ENCODE results near the gene SUN2.

Gene SUN2

DNA sequence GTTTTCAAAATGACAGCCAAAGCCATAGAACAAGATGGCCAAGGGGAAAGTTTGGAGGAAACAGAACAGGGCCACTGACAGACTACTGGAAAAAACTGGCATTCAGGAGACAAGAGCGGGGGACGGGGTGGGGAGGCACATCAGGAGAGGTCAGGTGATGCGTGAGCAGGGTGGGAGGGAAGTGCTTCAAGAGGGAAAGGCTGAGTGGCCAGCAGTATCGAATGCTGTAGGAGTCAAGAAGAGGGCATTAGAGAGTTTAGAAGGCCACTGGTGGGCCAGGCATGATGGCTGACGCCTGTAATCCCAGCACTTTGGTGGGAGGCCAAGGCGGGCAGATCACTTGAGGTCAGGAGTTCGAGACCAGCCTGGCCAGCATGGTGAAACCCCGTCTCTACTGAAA, 41.9 kb downstream of the SUN2 start:
- no peak for DNase-seq

DNA sequence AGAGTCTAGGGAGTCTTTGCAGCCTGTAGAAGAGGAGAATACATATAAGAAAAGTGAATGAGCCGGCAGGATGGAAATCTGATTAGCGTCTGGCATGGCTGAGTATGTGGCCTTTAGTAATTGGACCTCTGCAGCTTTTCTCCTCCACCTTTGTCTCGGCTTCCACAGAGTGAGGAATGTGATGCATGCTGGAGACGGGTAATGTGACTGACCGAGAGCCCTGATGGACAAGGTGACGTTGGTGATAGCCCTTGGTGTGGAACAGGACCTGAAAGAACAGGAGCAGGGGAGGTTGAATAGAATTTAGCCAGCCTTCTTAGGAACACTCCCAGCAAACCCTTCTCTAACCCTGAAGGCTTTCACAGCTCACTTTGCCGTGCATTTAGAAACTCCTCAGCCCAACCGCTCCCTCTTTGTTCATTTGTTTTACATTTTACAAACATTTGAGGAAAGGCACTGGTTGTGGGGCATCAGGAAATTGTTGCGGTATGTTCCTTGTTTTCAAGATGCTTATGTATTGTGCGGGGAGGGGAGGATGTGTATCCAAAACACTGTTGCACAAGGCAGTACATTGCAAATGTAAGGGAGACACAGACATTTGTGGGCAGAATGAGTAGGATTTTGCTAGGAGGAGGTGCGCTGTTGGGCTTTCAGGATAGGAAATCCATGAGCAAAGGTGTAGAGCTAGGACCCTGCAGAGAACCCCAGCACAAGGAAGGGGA, 43.2 kb downstream of the SUN2 start:
- no peak for DNase-seq

GRCh38 chr22:38710866-38711265, 44.9 kb downstream of the SUN2 start:
- DNase-seq = no peak

GRCh38 chr22:38710351-38710750, 45.4 kb downstream of the SUN2 start:
- no peak for DNase-seq

DNA sequence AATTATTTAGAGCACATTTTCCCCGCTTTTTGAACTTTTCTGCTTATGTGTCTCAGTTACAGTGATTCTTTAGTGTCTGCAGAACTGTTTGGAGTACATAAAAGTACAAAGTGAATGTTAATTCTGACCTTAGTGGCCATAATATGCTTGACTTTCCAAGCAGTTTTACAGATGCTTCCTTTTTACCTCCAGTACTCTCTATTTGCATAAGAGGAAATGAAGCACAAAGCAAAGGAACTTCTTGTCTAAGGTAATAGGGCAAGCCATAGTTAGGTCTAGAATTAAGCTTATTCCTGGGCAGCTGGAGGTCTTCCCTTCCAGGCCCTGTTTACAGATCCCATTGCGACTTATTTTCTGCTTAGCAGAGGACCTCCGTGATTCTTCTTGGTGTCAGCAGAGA, 46.5 kb downstream of the SUN2 start:
- DNase-seq = no peak

DNA sequence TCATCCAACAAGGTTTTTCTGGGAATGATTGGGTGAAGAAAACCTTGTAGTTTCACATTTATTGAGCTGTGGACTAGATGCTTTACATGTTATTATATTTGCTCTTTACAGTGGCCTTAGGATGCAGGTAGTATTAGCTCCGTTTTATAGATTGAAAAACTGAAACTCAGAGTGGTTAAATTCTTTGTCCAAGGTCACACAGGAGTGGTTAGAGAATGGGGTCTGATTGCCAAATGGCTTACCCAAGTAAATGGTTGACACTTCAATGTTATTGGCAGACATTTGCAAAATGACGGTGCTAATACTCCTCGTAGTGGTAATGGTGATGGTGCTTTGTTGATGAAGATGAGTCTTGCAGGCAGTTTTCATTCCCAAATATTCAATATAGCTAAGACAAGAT, 47.8 kb downstream of the SUN2 start:
- no peak for DNase-seq

DNA sequence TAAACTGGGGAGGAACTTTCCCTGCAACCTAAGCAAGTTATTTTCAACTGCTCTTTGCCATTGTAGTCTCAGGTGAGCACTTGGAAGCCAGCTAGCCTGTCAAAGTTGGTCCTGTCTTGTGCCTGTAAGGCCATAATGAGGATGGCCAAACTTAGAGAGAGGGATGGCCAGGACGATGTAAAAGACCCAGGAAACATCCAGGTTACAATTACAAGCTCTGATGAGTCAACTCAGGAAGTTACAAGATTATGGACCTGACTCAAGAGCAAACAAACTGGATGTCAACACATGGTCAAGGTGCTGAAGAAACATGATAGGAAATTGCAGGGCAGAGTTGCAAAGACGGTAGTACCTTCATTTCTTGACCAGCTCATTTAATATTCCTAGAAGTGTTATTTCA, 48.5 kb downstream of the SUN2 start:
- DNase-seq = no peak

DNA sequence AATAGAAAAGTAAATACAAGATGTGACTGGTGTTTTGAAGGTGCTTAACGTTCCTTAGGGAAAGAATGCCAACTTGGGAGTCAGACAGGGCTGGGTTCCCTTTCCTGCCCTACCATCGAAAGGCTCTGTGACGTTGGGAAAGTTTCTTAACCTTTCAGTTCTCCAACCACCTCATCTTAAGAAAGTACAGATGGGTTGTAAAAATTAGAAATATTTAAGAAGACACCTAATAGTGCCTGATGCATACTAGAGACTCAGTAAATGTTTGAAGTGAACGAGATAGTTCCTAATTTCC, 49.0 kb downstream of the SUN2 start:
- no peak for DNase-seq

GRCh38 chr22:38706101-38706900, 49.5 kb downstream of the SUN2 start:
- no peak for DNase-seq

- DNase-seq = peak; percentile 95
Observed at GRCh38 chr22:38705235-38706100, 50.3 kb downstream of the SUN2 start, which contains the start of gene GTPBP1. TSS of gene GTPBP1 (plus strand) at chr22:38705944. CDS start at chr22:38705956, 12 bp downstream.

GRCh38 chr22:38704654-38705234, 51.1 kb downstream of the SUN2 start:
- no peak for DNase-seq

- DNase-seq = no peak
Observed at GRCh38 chr22:38700789-38701628, 54.8 kb downstream of the SUN2 start, which contains the start of gene JOSD1. TSS of gene JOSD1 (minus strand) at chr22:38700943. CDS start at chr22:38699987, 956 bp downstream.

DNA sequence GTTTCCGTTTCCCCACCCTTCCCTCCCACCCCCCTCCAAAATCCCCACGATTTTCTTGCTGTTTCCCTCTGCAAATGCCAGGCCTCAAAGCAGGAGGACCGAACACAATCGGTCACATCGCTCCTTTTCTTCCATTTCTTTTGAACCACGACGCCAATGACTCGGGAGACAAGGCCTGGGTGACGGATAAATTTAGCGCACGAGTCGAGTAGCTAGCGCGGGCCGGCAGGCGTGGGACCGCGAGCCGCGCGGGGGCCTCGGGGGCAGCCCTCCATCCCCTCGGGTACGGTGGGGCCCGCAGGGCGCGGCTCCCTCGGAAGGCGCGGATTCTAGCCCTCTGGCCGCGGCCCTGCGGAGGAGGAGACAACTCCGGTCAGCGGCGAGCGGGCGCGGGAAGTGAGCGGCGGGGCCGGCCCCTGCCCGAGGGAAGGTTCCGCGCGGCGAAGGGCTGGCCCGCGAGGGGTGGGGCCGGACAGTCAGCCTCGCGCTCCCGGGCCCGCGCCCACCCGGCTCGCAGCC, 55.5 kb downstream of the SUN2 start:
- DNase-seq = no peak

GRCh38 chr22:38699784-38700183, 56.0 kb downstream of the SUN2 start:
- no peak for DNase-seq

DNA sequence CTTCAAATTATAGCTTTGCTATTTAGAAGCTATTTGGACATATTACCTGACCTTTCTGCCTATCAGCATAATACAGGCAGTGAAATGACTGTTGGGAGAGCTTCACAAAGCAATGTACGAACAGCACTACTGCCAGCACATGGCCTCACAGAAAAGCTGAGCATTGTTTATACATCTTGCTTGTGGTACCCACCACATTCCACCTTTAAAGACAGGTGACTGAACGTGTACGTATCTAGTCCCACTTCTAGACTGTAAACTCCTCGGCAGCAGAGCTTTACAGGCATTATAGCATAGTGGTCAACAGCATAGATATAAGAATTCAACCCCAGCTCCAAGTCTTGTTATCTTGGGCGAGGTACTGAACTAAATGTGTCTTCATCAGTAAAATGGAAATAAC, 56.7 kb downstream of the SUN2 start:
- no peak for DNase-seq

DNA sequence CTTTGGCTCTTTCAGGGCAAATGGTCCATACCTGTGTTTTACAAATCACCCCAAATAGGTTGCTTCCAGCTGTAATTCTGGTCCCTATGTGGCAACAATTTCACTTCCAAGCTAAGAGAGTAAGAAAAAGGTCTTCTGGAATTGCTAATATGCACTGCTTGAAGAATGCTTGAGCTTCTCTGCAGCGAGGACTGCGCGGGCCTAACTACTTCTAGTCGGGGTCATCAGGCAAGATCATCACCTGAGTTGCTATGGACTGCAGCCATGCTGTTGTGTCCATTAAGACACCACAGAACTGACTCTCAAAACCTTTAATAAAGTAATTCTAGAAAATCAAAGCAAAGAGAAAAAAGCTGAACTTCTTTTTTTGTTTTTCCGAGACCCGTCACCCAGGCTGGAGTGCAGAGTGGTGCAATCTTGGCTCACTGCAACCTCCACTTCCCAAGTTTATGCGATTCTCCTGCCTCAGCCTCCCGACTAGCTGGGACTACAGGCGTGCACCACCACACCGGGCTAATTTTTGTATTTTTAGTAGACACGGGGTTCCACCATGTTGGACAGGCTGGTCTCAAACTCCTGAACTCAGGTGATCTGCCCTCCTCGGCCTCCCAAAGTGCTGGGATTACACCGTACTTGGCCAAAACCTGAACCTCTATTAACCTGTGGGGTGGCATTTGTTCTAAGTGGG, 57.2 kb downstream of the SUN2 start:
- DNase-seq = no peak

DNA sequence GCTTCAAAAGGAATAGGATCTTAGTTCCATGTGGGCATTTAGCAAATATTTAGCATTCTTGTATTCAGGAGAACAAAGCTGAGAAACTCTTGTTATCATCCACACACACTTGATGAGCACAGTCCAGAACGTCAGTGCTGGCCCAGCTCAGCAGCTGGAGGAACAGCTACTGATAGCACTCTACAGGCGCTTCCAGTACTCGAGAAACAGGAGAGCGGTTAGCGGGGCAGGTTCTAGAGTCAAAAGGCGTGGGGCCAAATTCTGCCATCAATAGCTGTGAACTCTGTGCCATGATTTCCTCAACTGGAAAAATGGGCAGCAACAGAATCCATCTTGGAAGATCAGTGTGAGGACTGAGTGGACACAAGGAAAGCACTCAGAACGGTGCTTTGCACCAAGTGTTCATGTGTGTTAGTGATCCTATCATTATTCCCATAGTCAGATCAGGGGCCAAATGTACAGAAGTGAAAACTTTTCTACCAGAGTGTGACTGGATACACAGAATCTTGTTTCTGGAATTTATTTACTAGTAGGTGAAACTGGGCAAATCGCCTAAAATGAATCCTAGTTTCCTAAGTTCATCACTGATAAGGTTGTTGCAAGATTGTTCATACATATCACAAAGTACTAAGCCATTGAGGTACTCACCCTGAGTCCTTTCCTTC, 58.2 kb downstream of the SUN2 start:
- DNase-seq = no peak

DNA sequence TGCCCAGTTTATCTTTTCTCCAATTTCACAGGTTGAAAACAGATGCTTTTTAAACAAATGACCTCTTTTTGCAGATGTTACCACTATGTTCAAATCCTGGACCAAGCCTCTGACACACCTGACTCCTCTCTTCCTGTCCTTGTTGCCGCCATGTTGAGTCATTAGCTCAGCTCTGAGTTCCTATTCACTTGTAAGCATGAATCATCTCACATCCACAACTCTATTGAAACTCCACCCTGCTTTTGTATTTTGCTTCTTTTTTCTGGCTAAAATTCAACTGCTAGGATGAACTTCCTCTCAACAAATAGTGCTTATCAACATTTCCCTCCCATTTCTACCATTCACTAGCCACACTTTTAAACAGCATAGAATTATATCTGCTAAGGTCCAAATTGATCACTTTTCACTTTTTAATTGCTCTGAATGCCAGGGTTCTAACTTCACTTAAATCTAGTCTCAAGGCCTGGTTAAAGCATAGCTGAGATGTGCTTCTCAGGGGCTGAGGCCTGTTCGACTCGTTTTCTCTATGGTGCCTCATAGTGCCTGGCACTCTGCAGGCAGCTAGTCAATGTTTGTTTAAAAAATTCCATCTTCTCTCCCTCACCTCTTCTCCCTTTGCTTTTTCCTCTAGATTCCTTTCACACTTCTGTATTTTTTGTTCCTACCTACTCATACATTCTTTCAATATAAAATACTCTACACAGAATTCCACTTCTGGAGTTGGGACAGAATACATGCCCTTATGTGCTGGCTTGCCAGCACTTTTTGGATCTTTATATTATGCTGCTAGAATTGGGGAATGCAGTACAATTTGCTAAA, 59.0 kb downstream of the SUN2 start:
- no peak for DNase-seq

DNA sequence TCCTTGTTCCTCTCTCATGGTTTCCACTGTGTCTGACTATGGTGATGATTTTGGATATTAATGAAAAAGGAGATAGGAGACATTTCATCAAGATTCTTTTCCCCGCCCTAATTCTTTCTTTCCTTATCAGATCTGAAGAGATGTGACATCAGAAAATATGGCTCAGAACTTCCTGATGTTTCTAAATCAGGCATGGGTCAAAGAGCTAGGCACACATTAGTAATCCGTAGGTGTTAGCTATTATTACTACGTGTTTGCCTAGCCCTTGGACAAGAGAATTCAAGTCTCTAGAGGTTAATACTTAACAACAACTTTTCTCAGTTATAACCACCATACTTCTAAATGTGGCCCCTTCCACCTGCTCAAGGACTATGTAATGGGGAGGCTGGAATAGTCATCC, 60.9 kb downstream of the SUN2 start:
- no peak for DNase-seq

DNA sequence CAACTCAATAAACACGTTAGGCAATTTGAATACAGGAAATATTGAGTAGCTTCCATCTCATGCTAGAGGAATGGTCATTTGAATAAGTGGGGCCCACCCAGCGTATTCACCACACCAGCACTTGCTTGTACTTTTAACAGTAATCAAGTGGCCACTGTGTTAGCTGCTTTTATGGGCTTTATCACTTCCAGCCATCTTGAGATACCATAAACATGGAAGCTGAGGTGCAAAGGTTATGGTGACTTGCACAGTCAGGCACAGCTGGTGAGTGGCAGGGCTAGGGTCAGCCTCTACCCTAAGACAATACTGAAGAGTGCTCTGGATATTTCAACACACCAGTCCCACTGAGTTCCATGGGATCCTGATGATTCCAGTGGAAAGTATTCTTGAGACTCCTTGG, 61.7 kb downstream of the SUN2 start:
- DNase-seq = no peak

All from NCI-H2081 treated with DMSO at 0.1 percent for 48 hours (cell line).